HepG2 (cell line): ENCODE data around the gene ZNF556. TPM values are rescaled to one million over a fixed set of nuclear protein-coding genes. Genes with fewer than 3 reads are reported as not detected.

ENCODE experiments used
- ATM ChIP-seq: fragments of 450-650 bp; IDR thresholded peaks from 2 replicates; pipeline ENCODE4 v1.7.1; 2017; ENCODE audit warnings: mild to moderate bottlenecking, borderline replicate concordance
- CBX5 ChIP-seq: sonication (generic); formaldehyde crosslinking; IDR thresholded peaks from 2 replicates; pipeline ENCODE4 v1.4.0; 2020; ENCODE audit warnings: missing genetic modification reagents, borderline replicate concordance
- HDAC2 ChIP-seq: sonication (generic); formaldehyde crosslinking; IDR thresholded peaks from 2 replicates; pipeline ENCODE4 v1.4.0; 2020; ENCODE audit warnings: missing genetic modification reagents
- JARID2 ChIP-seq: sonication (generic); formaldehyde crosslinking; IDR thresholded peaks from 2 replicates; pipeline ENCODE4 v1.8.1; 2023; ENCODE audit warnings: missing genetic modification reagents, inconsistent platforms; ENCODE audit not compliant: insufficient replicate concordance
- MEF2D ChIP-seq: sonication (generic); formaldehyde crosslinking; IDR thresholded peaks from 2 replicates; pipeline ENCODE4 v1.5.1; 2020; ENCODE audit warnings: mild to moderate bottlenecking, missing genetic modification reagents
- PHF21A ChIP-seq: sonication (generic); formaldehyde crosslinking; IDR thresholded peaks from 2 replicates; pipeline ENCODE4 v1.5.0; 2020; ENCODE audit warnings: mild to moderate bottlenecking, missing genetic modification reagents
- PRMT3 ChIP-seq: sonication (generic); formaldehyde crosslinking; IDR thresholded peaks from 2 replicates; pipeline ENCODE4 v1.8.1; 2022; ENCODE audit warnings: low read depth, mild to moderate bottlenecking, moderate library complexity, missing genetic modification reagents, borderline replicate concordance
- RARG ChIP-seq: sonication (generic); formaldehyde crosslinking; IDR thresholded peaks from 2 replicates; pipeline ENCODE4 v1.4.0; 2020; ENCODE audit warnings: low read depth, mild to moderate bottlenecking, missing genetic modification reagents
- RELA ChIP-seq: sonication (generic); formaldehyde crosslinking; IDR thresholded peaks from 2 replicates; pipeline ENCODE4 v1.4.0; 2020; ENCODE audit warnings: missing genetic modification reagents
- SATB2 ChIP-seq: sonication (generic); formaldehyde crosslinking; IDR thresholded peaks from 2 replicates; pipeline ENCODE4 v1.5.0; 2020; ENCODE audit warnings: missing genetic modification reagents
- SOX13 ChIP-seq, 3 experiments: fragments of 450-650 bp in 1 of 3; sonication (generic) in 1 of 3; formaldehyde crosslinking in 1 of 3; IDR thresholded peaks in 2 of 3; conservative IDR thresholded peaks in 1 of 3; 2 replicates each; pipeline versions ENCODE4 v1.5.0 to v1.6.1; 2016 to 2020; ENCODE audit warnings: antibody characterized with exemption in 1 of 3, mild to moderate bottlenecking in 1 of 3, missing compliant biosample characterization in 1 of 3, missing genetic modification reagents in 1 of 3, moderate library complexity in 1 of 3
- TBL1XR1 ChIP-seq: fragments of 150-350 bp; IDR thresholded peaks from 2 replicates; pipeline ENCODE4 v1.6.1; 2014; ENCODE audit warnings: borderline replicate concordance, low read length; ENCODE audit not compliant: partially characterized antibody
- THAP11 ChIP-seq: IDR thresholded peaks from 2 replicates; pipeline ENCODE4 v1.6.1; 2016; ENCODE audit warnings: missing biosample characterization, missing genetic modification reagents
- THYN1 ChIP-seq: sonication (generic); formaldehyde crosslinking; IDR thresholded peaks from 2 replicates; pipeline ENCODE4 v1.8.1; 2023; ENCODE audit warnings: low read depth, mild to moderate bottlenecking, moderate library complexity, missing genetic modification reagents, borderline replicate concordance
- ZBTB33 ChIP-seq: sonication (generic); formaldehyde crosslinking; IDR thresholded peaks from 2 replicates; pipeline ENCODE4 v1.4.0; 2020; ENCODE audit warnings: missing genetic modification reagents
- ZBTB7B ChIP-seq: sonication (generic); formaldehyde crosslinking; IDR thresholded peaks from 2 replicates; pipeline ENCODE4 v1.4.0; 2020; ENCODE audit warnings: missing genetic modification reagents
- ZEB1 ChIP-seq: IDR thresholded peaks from 2 replicates; pipeline ENCODE4 v1.6.1; 2012; ENCODE audit warnings: mild to moderate bottlenecking, low read depth, inconsistent platforms; ENCODE audit not compliant: insufficient replicate concordance
- ZNF264 ChIP-seq: sonication (generic); formaldehyde crosslinking; IDR thresholded peaks from 2 replicates; pipeline ENCODE4 v1.4.0; 2020; ENCODE audit warnings: missing genetic modification reagents
- ZNF432 ChIP-seq: sonication (generic); formaldehyde crosslinking; IDR thresholded peaks from 2 replicates; pipeline ENCODE4 v1.5.0; 2020; ENCODE audit warnings: missing genetic modification reagents, mild to moderate bottlenecking, borderline replicate concordance
- ZNF678 ChIP-seq: sonication (generic); formaldehyde crosslinking; IDR thresholded peaks from 2 replicates; pipeline ENCODE4 v1.4.0; 2020; ENCODE audit warnings: mild to moderate bottlenecking, missing genetic modification reagents
- ZNF816 ChIP-seq: sonication (generic); formaldehyde crosslinking; IDR thresholded peaks from 2 replicates; pipeline ENCODE4 v1.8.0; 2022; ENCODE audit warnings: missing genetic modification reagents, mild to moderate bottlenecking, borderline replicate concordance
- ZSCAN25 ChIP-seq: sonication (generic); formaldehyde crosslinking; IDR thresholded peaks from 2 replicates; pipeline ENCODE4 v1.8.0; 2022; ENCODE audit warnings: mild to moderate bottlenecking, missing genetic modification reagents
- ZSCAN31 ChIP-seq: sonication (generic); formaldehyde crosslinking; IDR thresholded peaks from 2 replicates; pipeline ENCODE4 v1.5.0; 2020; ENCODE audit warnings: low read depth, mild to moderate bottlenecking, missing genetic modification reagents
- polyA plus RNA-seq, 8 experiments: library from polyadenylated mRNA; depleted of rRNA in 3 of 8; stranded (reverse) in 7 of 8; unstranded in 1 of 8; fragments of >200 nt; fragmentation: Illumina TruSeq in 4 of 8; extraction: Trizol in 4 of 8; gene quantifications; 2 replicates each; pipeline versions ENCODE4 v1.2.1 to v1.2.3, GENCODE V29; 2011 to 2016; ENCODE audit warnings: low read depth in 4 of 8, missing spikeins in 1 of 8, mixed read lengths in 1 of 8; ENCODE audit not compliant: insufficient read depth in 1 of 8
- total RNA-seq, 5 experiments: library from RNA; depleted of rRNA; stranded (reverse); fragments of >200 nt; fragmentation: Illumina TruSeq; extraction: Trizol; gene quantifications; 2 replicates each; pipeline ENCODE4 v1.2.3, GENCODE V29; 2016; ENCODE audit warnings: low read depth in 1 of 5
- TF ChIP-seq, protein P1 (sequence below): IDR thresholded peaks from 2 replicates; pipeline ENCODE4 v1.4.0; 2020; ENCODE audit warnings: mild to moderate bottlenecking, missing genetic modification reagents

Gene ZNF556
- total and polyA plus RNA-seq, 2 of the 13 experiments (the other 11 are each of a cell fraction or from before 2014, with no cell fraction given) = 4.2 to 28.6 TPM

DNA sequence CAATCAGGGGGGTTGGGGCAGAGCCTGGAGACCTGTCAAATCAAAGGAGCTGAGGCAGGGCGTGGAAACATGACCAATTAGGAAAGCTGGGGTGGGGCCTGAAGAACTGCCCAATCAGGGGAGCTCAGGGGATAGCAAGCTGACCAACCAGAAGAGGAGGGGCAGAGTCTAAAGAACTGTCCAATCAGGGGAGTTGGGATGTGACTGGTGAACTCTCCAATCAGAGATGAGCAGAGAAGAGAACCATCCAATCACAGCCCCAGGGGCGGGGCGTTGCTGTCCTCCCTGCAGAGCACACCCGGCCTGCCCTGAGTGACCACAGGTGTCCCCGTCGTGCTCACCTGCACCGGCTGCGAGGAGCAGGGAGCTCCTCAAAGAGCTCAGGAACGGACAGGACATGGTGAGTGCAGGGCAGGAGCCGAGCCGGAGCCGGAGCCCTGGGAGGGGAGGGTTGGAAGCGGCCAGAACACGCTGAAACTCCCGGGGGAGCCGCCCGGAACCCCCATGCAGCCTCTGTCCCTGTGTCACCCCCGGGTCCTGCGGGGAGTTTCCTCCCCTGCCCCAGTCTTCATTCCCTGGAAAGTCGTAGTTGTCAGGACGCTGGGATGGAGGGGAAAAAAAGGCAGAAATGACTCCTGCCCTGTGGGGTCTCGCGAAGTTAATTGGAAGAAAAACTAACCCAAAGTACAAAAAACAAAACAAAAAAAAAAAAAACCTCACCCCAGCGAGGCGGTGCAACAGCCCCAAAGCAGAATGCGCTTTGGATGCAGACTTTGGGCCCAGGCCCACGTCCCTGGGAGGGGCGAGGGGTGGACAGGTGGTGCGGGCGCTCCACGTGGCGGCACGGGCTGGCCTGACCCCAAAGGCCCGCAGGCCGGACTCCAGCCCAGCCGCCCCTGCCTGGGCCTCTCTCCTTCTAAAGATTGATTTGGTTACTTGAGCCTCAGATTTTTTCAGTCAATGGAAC lies at the start of gene ZNF556 (continued):
- TF ChIP-seq, protein P1, sequence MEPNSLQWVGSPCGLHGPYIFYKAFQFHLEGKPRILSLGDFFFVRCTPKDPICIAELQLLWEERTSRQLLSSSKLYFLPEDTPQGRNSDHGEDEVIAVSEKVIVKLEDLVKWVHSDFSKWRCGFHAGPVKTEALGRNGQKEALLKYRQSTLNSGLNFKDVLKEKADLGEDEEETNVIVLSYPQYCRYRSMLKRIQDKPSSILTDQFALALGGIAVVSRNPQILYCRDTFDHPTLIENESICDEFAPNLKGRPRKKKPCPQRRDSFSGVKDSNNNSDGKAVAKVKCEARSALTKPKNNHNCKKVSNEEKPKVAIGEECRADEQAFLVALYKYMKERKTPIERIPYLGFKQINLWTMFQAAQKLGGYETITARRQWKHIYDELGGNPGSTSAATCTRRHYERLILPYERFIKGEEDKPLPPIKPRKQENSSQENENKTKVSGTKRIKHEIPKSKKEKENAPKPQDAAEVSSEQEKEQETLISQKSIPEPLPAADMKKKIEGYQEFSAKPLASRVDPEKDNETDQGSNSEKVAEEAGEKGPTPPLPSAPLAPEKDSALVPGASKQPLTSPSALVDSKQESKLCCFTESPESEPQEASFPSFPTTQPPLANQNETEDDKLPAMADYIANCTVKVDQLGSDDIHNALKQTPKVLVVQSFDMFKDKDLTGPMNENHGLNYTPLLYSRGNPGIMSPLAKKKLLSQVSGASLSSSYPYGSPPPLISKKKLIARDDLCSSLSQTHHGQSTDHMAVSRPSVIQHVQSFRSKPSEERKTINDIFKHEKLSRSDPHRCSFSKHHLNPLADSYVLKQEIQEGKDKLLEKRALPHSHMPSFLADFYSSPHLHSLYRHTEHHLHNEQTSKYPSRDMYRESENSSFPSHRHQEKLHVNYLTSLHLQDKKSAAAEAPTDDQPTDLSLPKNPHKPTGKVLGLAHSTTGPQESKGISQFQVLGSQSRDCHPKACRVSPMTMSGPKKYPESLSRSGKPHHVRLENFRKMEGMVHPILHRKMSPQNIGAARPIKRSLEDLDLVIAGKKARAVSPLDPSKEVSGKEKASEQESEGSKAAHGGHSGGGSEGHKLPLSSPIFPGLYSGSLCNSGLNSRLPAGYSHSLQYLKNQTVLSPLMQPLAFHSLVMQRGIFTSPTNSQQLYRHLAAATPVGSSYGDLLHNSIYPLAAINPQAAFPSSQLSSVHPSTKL (CRISPR knock-in tag) = no peak
- TF ChIP-seq THAP11 (peak; percentile 79), SOX13 (IDR thresholded peaks at IDR 0.05) (no peak), SOX13 (CRISPR knock-in tag; conservative IDR thresholded peaks at IDR 0.05 in 1 of 2, IDR thresholded peaks at IDR 0.05 in 1 of 2) (0 out of 4 replicates have a peak, but pooled peaks of 1 of the 2 experiments have one; percentile 24), ZNF678 (CRISPR knock-in tag) (no peak), MEF2D (CRISPR knock-in tag) (no peak), PHF21A (CRISPR knock-in tag) (peak; percentile 27; the same call in 1 of the 2 replicates), ZNF264 (no peak), ZSCAN25 (no peak), ZNF816 (CRISPR knock-in tag) (no peak), HDAC2 (CRISPR knock-in tag) (peak; percentile 27; the same call in 1 of the 2 replicates), ATM (no peak), CBX5 (CRISPR knock-in tag) (0 out of 2 replicates have a peak, but pooled peaks have one; percentile 28), ZSCAN31 (peak; percentile 72; the same call in 1 of the 2 replicates), RELA (CRISPR knock-in tag) (no peak), THYN1 (CRISPR knock-in tag) (no peak), ZBTB33 (no peak), ZNF432 (CRISPR knock-in tag) (no peak), JARID2 (CRISPR knock-in tag) (no peak), RARG (no peak), ZEB1 (peak; percentile 90), TBL1XR1 (no peak), PRMT3 (no peak), ZBTB7B (CRISPR knock-in tag) (peak; percentile 59; the same call in 1 of the 2 replicates), SATB2 (CRISPR knock-in tag) (no peak)
